Peyer's patch (tissue), 4 donors: ENCODE measurements around the gene KIR3DL3. TPM values are rescaled to one million over a fixed set of nuclear protein-coding genes. Genes with fewer than 3 reads are reported as not detected.
"Not testable (repeated sequence)": the region's sequence is repeated elsewhere in the genome, so short reads cannot be mapped to it uniquely, and the experiment has no call there.

Source experiments
- DNase-seq, 3 donors: peaks; one replicate each; pipeline ENCODE4 v3.0.0-alpha.2; 2017 to 2019
- H3K27ac ChIP-seq, 4 donors: fragments of 200-600 bp; sonication (generic); one replicate each; pipeline ENCODE4 v1.5.1; 2016 to 2019
- H3K27me3 ChIP-seq, 2 donors: fragments of 200-600 bp; sonication (generic); one replicate each; pipeline ENCODE4 v1.5.1; 2019
- H3K36me3 ChIP-seq, 3 donors: fragments of 200-600 bp; sonication (generic); one replicate each; pipeline ENCODE4 v1.5.1; 2016 to 2019
- H3K4me1 ChIP-seq, 4 donors: fragments of 200-600 bp; sonication (generic); one replicate each; pipeline ENCODE4 v1.5.1; 2016 to 2019
- H3K4me3 ChIP-seq, 4 donors: fragments of 200-600 bp; sonication (generic); 1 replicate in 3 of 4; 2 replicates in 1 of 4; pipeline ENCODE4 v1.5.1; 2016 to 2019; ENCODE audit warnings: mild to moderate bottlenecking in 1 of 4
- H3K9me3 ChIP-seq, 4 donors: fragments of 200-600 bp; sonication (generic); one replicate each; pipeline ENCODE4 v1.5.1; 2016 to 2019; ENCODE audit warnings: mild to moderate bottlenecking in 1 of 4
- POLR2A ChIP-seq, 2 donors: fragments of 450-650 bp; IDR thresholded peaks; one replicate each; pipeline ENCODE4 v1.5.1; 2017; ENCODE audit warnings: antibody characterized with exemption in 2 of 2, mild to moderate bottlenecking in 2 of 2, moderate library complexity in 2 of 2
- total RNA-seq, 4 donors: library from RNA; depleted of rRNA; stranded (reverse); fragments of >200 nt; gene quantifications; one replicate each; pipeline ENCODE4 v1.1.0, GENCODE V29; 2016
- TF ChIP-seq, protein P1 (sequence below), 6 experiments: fragments of 450-650 bp in 4 of 6; fragments of 200-600 bp in 2 of 6; sonication (generic) in 1 of 6; IDR thresholded peaks; one replicate each; pipeline ENCODE4 v1.5.1; 2017 to 2019; ENCODE audit warnings: antibody characterized with exemption in 6 of 6, mild to moderate bottlenecking in 3 of 6, moderate library complexity in 1 of 6

The KIR3DL3 gene
- total RNA-seq, 4 donors from 2014 or later, result not detected

DNA sequence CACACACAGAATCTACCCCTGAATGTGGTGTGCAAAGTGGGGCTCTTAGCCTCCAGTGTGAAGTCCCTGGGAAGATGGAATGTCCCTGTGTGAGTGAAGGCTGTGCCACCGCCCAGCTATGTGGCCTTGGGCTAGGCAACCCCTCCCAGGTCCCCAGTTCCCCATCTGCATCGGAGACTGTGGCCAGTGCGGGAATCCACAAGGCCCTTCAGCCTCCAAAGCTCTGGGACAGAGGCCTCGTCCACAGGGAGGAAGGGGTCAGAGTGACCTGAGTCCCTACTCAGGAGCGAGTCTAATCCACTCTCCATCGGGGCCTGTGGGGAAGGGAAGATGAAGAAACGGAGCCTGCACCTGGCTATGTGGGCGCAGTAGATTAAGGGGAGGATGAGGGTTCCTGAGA is 19.3 kb upstream of the KIR3DL3 start:
- Histone ChIP-seq H3K36me3 (no peaks in the 10 kb centered on the region), H3K4me3 (no peak overlapping the region), H3K27ac (no peak overlapping the region), H3K4me1 (no peaks in the 10 kb centered on the region), H3K27me3 (no peaks in the 10 kb centered on the region), H3K9me3 (peaks cover 0 to 4% (median 0%) of the 10 kb centered on the region in 4 donors)
- TF ChIP-seq, protein P1, sequence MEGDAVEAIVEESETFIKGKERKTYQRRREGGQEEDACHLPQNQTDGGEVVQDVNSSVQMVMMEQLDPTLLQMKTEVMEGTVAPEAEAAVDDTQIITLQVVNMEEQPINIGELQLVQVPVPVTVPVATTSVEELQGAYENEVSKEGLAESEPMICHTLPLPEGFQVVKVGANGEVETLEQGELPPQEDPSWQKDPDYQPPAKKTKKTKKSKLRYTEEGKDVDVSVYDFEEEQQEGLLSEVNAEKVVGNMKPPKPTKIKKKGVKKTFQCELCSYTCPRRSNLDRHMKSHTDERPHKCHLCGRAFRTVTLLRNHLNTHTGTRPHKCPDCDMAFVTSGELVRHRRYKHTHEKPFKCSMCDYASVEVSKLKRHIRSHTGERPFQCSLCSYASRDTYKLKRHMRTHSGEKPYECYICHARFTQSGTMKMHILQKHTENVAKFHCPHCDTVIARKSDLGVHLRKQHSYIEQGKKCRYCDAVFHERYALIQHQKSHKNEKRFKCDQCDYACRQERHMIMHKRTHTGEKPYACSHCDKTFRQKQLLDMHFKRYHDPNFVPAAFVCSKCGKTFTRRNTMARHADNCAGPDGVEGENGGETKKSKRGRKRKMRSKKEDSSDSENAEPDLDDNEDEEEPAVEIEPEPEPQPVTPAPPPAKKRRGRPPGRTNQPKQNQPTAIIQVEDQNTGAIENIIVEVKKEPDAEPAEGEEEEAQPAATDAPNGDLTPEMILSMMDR (IDR thresholded peaks at IDR 0.05), result no peak
- no peak for TF ChIP-seq POLR2A (IDR thresholded peaks at IDR 0.05)
- no peak for DNase-seq

DNA sequence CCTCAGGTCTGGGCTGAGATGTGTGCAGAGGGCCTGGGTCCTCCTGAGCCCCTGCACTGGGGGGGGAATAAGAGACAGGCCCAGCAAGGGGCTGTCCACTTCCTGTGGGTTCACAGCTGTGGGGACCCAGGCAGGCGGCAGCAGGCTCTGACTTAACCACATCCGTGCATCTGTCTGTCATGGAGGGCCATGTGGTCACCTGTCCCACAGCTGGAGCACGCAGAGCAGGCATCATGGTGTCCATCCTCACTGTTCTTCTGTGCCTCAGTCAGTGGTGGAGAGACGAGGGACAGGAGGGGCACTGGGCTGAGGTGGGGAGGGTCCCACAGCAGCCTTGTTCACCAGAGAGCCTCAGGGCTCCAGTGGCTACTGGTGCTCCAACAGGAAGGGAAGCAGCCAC is 16.3 kb upstream of the KIR3DL3 start:
- Histone ChIP-seq H3K27ac (peak overlapping the region in 1 of 4 donors; percentile 55), H3K4me1 (no peaks in the 10 kb centered on the region), H3K36me3 (no peaks in the 10 kb centered on the region), H3K4me3 (no peak overlapping the region), H3K9me3 (peaks cover 0 to 4% (median 0%) of the 10 kb centered on the region in 4 donors), H3K27me3 (no peaks in the 10 kb centered on the region)
- TF ChIP-seq POLR2A (IDR thresholded peaks at IDR 0.05), result no peak
- TF ChIP-seq, protein P1 (IDR thresholded peaks at IDR 0.05), result no peak
- peak in 1 of 3 donors; percentile 65 for DNase-seq

DNA sequence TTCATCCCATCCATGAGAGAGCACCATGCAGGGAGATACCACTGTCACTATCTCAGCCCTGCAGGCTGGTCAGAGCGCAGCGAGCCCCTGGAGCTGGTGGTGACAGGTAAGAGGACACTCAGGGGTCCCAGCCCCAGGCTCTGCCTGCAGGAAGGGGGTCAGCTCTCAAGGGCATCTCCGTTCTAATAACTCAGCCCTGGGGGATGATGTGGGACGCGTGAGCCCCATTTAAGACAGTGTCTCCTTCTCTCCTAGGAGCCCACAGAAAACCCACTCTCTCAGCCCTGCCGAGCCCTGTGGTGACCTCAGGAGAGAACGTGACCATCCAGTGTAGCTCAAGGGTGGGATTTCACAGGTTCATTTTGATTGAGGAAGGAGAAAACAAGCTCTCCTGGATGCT is 15.5 kb upstream of the KIR3DL3 start:
- H3K36me3 ChIP-seq, result no peaks in the 10 kb centered on the region
- no peak overlapping the region for H3K4me3 ChIP-seq
- peaks cover 0 to 4% (median 0%) of the 10 kb centered on the region in 4 donors for H3K9me3 ChIP-seq
- H3K4me1 ChIP-seq, result no peaks in the 10 kb centered on the region
- peak overlapping the region in 1 of 4 donors; percentile 55 for H3K27ac ChIP-seq
- no peaks in the 10 kb centered on the region for H3K27me3 ChIP-seq
- no peak for DNase-seq
- no peak for TF ChIP-seq POLR2A (IDR thresholded peaks at IDR 0.05)
- TF ChIP-seq, protein P1 (IDR thresholded peaks at IDR 0.05), result no peak

DNA sequence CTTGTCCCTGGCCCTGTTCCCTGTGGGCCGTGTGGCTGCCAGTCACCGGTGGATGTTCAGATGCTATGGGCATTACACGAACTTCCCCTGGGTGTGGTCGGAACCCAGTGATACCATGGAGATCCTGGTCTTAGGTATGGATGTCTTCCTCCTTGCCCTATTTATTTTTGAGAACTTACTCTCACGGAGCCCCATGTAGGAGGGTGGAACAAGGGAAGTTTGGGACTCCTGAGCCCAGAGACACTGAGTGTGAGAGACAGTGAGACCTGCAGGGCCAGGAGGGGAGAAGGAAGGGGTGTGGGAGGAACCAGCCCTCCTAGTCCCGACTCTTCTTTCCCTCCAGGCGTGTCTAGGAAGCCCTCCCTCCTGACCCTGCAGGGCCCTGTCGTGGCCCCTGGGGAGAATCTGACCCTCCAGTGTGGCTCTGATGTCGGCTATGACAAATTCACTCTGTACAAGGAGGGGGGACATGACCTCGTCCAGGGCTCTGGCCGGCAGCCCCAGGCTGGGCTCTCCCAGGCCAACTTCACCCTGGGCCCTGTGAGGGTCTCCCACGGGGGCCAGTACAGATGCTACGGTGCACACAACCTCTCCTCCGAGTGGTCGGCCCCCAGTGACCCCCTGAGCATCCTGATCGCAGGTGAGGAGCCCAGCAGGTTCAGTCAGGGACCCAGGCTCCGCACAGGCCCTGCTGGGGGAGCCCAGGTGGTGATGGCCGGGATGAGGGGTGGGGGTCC is 14.9 kb upstream of the KIR3DL3 start:
- Histone ChIP-seq H3K27me3 (no peaks in the 10 kb centered on the region), H3K4me3 (no peak overlapping the region), H3K36me3 (no peaks in the 10 kb centered on the region), H3K4me1 (no peaks in the 10 kb centered on the region), H3K27ac (no peak overlapping the region), H3K9me3 (no peaks in the 10 kb centered on the region)
- DNase-seq, result no peak
- TF ChIP-seq, protein P1 (IDR thresholded peaks at IDR 0.05), result no peak
- TF ChIP-seq POLR2A (IDR thresholded peaks at IDR 0.05), result no peak

DNA sequence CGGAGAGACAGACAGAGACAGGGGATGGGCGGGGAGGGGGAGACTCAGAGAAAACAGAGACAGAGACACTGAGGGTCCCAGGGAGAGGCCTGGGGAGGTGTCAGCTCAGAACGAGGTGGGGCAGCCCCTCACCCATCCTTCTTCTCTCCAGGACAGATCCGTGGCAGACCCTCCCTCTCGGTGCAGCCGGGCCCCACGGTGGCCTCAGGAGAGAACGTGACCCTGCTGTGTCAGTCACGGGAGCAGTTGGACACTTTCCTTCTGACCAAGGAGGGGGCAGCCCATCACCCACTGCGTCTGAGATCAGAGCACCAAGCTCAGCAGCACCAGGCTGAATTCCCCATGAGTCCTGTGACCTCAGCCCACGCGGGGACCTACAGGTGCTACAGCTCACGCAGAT is 14.3 kb upstream of the KIR3DL3 start:
- not testable (repeated sequence) for DNase-seq, H3K4me3 ChIP-seq, H3K27me3 ChIP-seq, H3K27ac ChIP-seq, H3K36me3 ChIP-seq, H3K9me3 ChIP-seq, H3K4me1 ChIP-seq

DNA sequence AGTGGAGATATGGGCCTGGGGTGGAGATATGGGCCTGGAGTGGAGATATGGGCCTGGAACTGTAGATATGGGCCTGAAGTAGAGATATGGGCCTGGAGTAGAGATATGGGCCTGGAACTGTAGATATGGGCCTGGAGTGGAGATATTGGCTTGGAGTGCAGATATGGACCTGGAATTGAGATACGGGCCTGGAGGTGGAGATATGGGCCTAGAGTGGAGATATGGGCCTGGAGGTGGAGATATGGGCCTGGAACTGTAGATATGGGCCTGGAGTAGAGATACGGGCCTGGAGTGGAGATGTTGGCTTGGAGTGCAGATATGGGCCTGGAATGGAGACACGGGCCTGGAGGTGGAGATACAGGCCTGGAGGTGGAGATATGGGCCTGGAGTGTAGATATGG is 402 bp downstream of the KIR3DL3 start:
- H3K36me3 ChIP-seq, result no peaks in the 10 kb centered on the region
- DNase-seq, result no peak
- H3K9me3 ChIP-seq, result peaks cover 0 to 7% (median 0%) of the 10 kb centered on the region in 4 donors
- H3K27ac ChIP-seq, result no peak overlapping the region
- no peaks in the 10 kb centered on the region for H3K27me3 ChIP-seq
- no peak for TF ChIP-seq POLR2A (IDR thresholded peaks at IDR 0.05)
- TF ChIP-seq, protein P1 (IDR thresholded peaks at IDR 0.05), result no peak
- H3K4me1 ChIP-seq, result no peaks in the 10 kb centered on the region
- H3K4me3 ChIP-seq, result no peak overlapping the region
